ENCODE measurements around the gene KANSL1.

GRCh38 chr17:46181940-46182339 is 11.3 kb downstream of the KANSL1 start:
- TF ChIP-seq CTCF (conservative IDR thresholded peaks at IDR 0.05) (no peak), EZH2 (IDR thresholded peaks at IDR 0.05; ENCODE audit: low read depth) (no peak)

Data from PC-9 (cell line).